SKM-1 (cell line): ENCODE measurements around the gene YWHAB.
"Not testable (repeated sequence)": the region's sequence is repeated elsewhere in the genome, so short reads cannot be mapped to it uniquely, and the experiment has no call there.

Source experiments
- DNase-seq: peaks from one replicate; lab custom pipeline; 2025; ENCODE audit not compliant: unreplicated experiment; lab: John Stamatoyannopoulos, UW

The YWHAB gene

GRCh38 chr20:44885392-44886265 lies at the start of gene YWHAB:
Gene YWHAB, plus strand, starts transcription at chr20:44885705. Its CDS starts 15,829 bp downstream, at chr20:44901534.
- peak; percentile 97 for DNase-seq

GRCh38 chr20:44836601-44837120 lies 48.8 kb upstream of the YWHAB start:
- no peak for DNase-seq

- DNase-seq, result no peak
These were observed 47.6 kb upstream of the YWHAB start for GRCh38 chr20:44837946-44838345.

GRCh38 chr20:44838521-44838920 lies 47.0 kb upstream of the YWHAB start:
- DNase-seq, result no peak

- DNase-seq, result no peak
These were observed 46.0 kb upstream of the YWHAB start for GRCh38 chr20:44839481-44839880.

GRCh38 chr20:44840826-44841225 lies 44.7 kb upstream of the YWHAB start:
- DNase-seq, result no peak

- DNase-seq, result no peak
These were observed 43.5 kb upstream of the YWHAB start for GRCh38 chr20:44841955-44842354.

GRCh38 chr20:44843876-44844275 lies 41.6 kb upstream of the YWHAB start:
- no peak for DNase-seq

GRCh38 chr20:44848254-44849015 lies 37.1 kb upstream of the YWHAB start:
- no peak for DNase-seq

- no peak for DNase-seq
These were observed 35.8 kb upstream of the YWHAB start for GRCh38 chr20:44849703-44850102.

- DNase-seq, result no peak
These were observed 35.2 kb upstream of the YWHAB start for GRCh38 chr20:44850272-44850671.

GRCh38 chr20:44850837-44851236 lies 34.7 kb upstream of the YWHAB start:
- no peak for DNase-seq

- DNase-seq, result no peak
These were observed 34.0 kb upstream of the YWHAB start for GRCh38 chr20:44851545-44851944.

- no peak for DNase-seq
These were observed 29.1 kb upstream of the YWHAB start for GRCh38 chr20:44856442-44856841.

- no peak for DNase-seq
These were observed 28.6 kb upstream of the YWHAB start for GRCh38 chr20:44856856-44857448.

- DNase-seq, result no peak
These were observed 26.7 kb upstream of the YWHAB start for GRCh38 chr20:44858606-44859360.

- no peak for DNase-seq
These were observed 23.9 kb upstream of the YWHAB start for GRCh38 chr20:44861531-44862006.

GRCh38 chr20:44862286-44862685 lies 23.2 kb upstream of the YWHAB start:
- no peak for DNase-seq

- DNase-seq, result not testable (repeated sequence)
These were observed 22.0 kb upstream of the YWHAB start for GRCh38 chr20:44863365-44864084.

- DNase-seq, result not testable (repeated sequence)
These were observed 21.0 kb upstream of the YWHAB start for GRCh38 chr20:44864493-44864892.
